CD1c-positive myeloid dendritic cell (primary cell): ENCODE results near the gene PLAGL1.
"Not testable (repeated sequence)": the region's sequence is repeated elsewhere in the genome, so short reads cannot be mapped to it uniquely, and the experiment has no call there.

Experiments used
- DNase-seq: peaks from one replicate; pipeline ENCODE4 v3.0.0-alpha.2; 2016; ENCODE audit errors: extremely low spot score

The PLAGL1 gene

GRCh38 chr6:144008120-144008811 lies at the start of gene PLAGL1:
PLAGL1 (minus strand) TSS chr6:144008259; CDS start chr6:143948136, 60,123 bp downstream.
- DNase-seq, result peak; percentile 66

- DNase-seq, result peak; percentile 57
Observed at GRCh38 chr6:144055121-144055931, 47.3 kb upstream of the PLAGL1 start.

- DNase-seq, result no peak
Observed at GRCh38 chr6:144053601-144054000, 45.5 kb upstream of the PLAGL1 start.

- no peak for DNase-seq
Observed at GRCh38 chr6:144052488-144052887, 44.4 kb upstream of the PLAGL1 start.

- peak; percentile 41 for DNase-seq
Observed at GRCh38 chr6:144049386-144049785, 41.3 kb upstream of the PLAGL1 start.

- no peak for DNase-seq
Observed at GRCh38 chr6:144047688-144048087, 39.6 kb upstream of the PLAGL1 start.

GRCh38 chr6:144046672-144047071 lies 38.6 kb upstream of the PLAGL1 start:
- not testable (repeated sequence) for DNase-seq

GRCh38 chr6:144044989-144045388 lies 36.9 kb upstream of the PLAGL1 start:
- DNase-seq, result not testable (repeated sequence)

- DNase-seq, result no peak
Observed at GRCh38 chr6:144036835-144037195, 28.8 kb upstream of the PLAGL1 start.

GRCh38 chr6:144036064-144036834 lies 28.2 kb upstream of the PLAGL1 start:
- DNase-seq, result peak; percentile 53

- no peak for DNase-seq
Observed at GRCh38 chr6:144035416-144035815, 27.4 kb upstream of the PLAGL1 start.

- DNase-seq, result no peak
Observed at GRCh38 chr6:144033816-144034735, 26.0 kb upstream of the PLAGL1 start.

- no peak for DNase-seq
Observed at GRCh38 chr6:144029452-144029851, 21.4 kb upstream of the PLAGL1 start.

- DNase-seq, result no peak
Observed at GRCh38 chr6:144027932-144028587, 20.0 kb upstream of the PLAGL1 start.

- DNase-seq, result no peak
Observed at GRCh38 chr6:144023216-144023615, 15.2 kb upstream of the PLAGL1 start.

- no peak for DNase-seq
Observed at GRCh38 chr6:144019929-144020328, 11.9 kb upstream of the PLAGL1 start.

GRCh38 chr6:144017166-144018094 lies 9.4 kb upstream of the PLAGL1 start:
- peak; percentile 68 for DNase-seq

- peak; percentile 86 for DNase-seq
Observed at GRCh38 chr6:144013486-144013909, 5.4 kb upstream of the PLAGL1 start.

GRCh38 chr6:144012534-144012933 lies 4.5 kb upstream of the PLAGL1 start:
- no peak for DNase-seq

- not testable (repeated sequence) for DNase-seq
Observed at GRCh38 chr6:144009628-144010027, 1.6 kb upstream of the PLAGL1 start.
